Muscle of back (tissue), 13 donors: ENCODE measurements around the gene TAX1BP1. TPM values are rescaled to one million over a fixed set of nuclear protein-coding genes. Genes with fewer than 3 reads are reported as not detected.

Experiments
- DNase-seq, 3 donors: peaks; one replicate each; pipeline versions ENCODE4 v3.0.0 to v3.0.0-alpha.2; 2013
- long read RNA-seq, 9 donors: transcript quantifications; one replicate each; lab custom pipeline, GENCODE V29; 2026
- polyA plus RNA-seq, 10 donors: library from polyadenylated mRNA; unstranded; fragments of 120-200 nt; gene quantifications; one replicate each; pipeline ENCODE4 v1.2.1, GENCODE V29; 2013; ENCODE audit not compliant: insufficient read length in 10 of 10

The TAX1BP1 gene
- polyA plus RNA-seq, result 10 to 100 TPM; 50.3 to 68.8 (median 58.4) TPM
- long read RNA-seq, donor 1, transcript TAX1BP1-201 (17 exons, 2,478 nt), result major isoform, 7 of 15 reads
- long read RNA-seq, donor 1, partial matches to known transcripts, result 0 of 15 reads
- long read RNA-seq, donor 1, other reads (novel, unspliced or antisense), result 7 of 15 reads
- long read RNA-seq, donor 2, partial matches to known transcripts, result 28 of 33 reads
- long read RNA-seq, donor 2, other reads (novel, unspliced or antisense), result 0 of 33 reads
- long read RNA-seq, donor 3, result 0 reads
- long read RNA-seq, donor 4, transcript TAX1BP1-201 (17 exons, 2,478 nt), result major isoform, 8 of 38 reads
- long read RNA-seq, donor 4, partial matches to known transcripts, result 26 of 38 reads
- long read RNA-seq, donor 4, other reads (novel, unspliced or antisense), result 0 of 38 reads
- long read RNA-seq, donor 5, partial matches to known transcripts, result 30 of 53 reads
- long read RNA-seq, donor 5, other reads (novel, unspliced or antisense), result 19 of 53 reads
- long read RNA-seq, donor 6, transcript TAX1BP1-201 (17 exons, 2,478 nt), result major isoform, 7 of 68 reads
- long read RNA-seq, donor 6, partial matches to known transcripts, result 47 of 68 reads
- long read RNA-seq, donor 6, other reads (novel, unspliced or antisense), result 14 of 68 reads
- long read RNA-seq, donor 7, transcript TAX1BP1-201 (17 exons, 2,478 nt), result major isoform, 5 of 19 reads
- long read RNA-seq, donor 7, partial matches to known transcripts, result 13 of 19 reads
- long read RNA-seq, donor 7, other reads (novel, unspliced or antisense), result 0 of 19 reads
- long read RNA-seq, donor 8, partial matches to known transcripts, result 0 of 2 reads
- long read RNA-seq, donor 8, other reads (novel, unspliced or antisense), result 0 of 2 reads
- long read RNA-seq, donor 9, partial matches to known transcripts, result 0 of 2 reads
- long read RNA-seq, donor 9, other reads (novel, unspliced or antisense), result 0 of 2 reads

DNA sequence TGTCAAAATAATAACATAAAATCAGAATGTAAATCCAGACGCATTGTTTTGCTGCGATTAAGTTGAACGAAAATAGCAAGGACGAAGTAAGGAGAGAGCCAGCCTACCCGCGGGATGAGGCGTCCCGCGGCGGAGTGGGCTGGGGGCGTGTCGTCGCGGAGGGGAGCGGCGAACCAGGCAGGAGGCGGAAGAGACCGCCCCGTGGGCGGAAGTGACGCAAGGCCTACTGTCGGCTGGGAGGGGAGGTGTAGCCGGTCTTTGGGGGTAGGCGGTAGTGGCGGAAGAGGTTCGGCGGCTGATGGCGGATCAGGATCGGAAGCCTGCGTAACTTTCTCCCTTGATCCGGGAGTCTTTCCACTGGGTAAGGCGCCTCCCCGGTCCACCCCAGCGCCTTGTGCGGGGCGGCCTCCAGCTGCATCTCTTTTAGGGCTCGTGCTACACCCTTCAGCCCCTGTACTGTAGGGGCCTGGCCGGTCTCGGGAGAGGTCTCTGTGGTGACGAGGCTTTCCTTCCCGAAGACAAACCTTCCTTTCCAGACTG lies at the start of gene TAX1BP1:
Gene TAX1BP1, plus strand, starts transcription at position 254 of the 540 bp plus-strand sequence. CDS start 8,363 bp downstream, outside the sequence.
- DNase-seq, result peak; percentile 94 to 98 (median 97)

- no peak for DNase-seq
These were observed 49.3 kb upstream of the TAX1BP1 start for GRCh38 chr7:27690649-27691048.

- DNase-seq, result peak in 1 of 3 donors; percentile 41
These were observed 46.2 kb upstream of the TAX1BP1 start for GRCh38 chr7:27693794-27694193.

DNA sequence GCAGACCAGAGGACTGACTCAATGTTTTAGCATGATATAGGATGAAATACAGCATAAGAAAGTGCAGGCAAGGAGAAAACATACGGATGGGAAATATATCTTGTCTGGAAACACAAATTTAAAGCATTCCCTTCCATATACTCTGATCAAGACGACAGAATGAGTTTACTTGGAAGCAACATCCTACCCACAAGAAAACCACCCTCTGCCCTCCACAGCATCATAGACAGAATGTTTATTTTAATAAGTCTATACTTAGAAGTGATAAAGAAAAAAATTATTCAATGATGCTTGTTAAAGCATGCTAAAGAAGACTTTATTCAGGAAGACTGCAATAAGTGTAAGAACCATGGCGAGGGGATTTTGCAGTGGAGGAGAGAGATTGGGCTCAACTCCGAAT lies 44.9 kb upstream of the TAX1BP1 start:
- DNase-seq, result no peak

DNA sequence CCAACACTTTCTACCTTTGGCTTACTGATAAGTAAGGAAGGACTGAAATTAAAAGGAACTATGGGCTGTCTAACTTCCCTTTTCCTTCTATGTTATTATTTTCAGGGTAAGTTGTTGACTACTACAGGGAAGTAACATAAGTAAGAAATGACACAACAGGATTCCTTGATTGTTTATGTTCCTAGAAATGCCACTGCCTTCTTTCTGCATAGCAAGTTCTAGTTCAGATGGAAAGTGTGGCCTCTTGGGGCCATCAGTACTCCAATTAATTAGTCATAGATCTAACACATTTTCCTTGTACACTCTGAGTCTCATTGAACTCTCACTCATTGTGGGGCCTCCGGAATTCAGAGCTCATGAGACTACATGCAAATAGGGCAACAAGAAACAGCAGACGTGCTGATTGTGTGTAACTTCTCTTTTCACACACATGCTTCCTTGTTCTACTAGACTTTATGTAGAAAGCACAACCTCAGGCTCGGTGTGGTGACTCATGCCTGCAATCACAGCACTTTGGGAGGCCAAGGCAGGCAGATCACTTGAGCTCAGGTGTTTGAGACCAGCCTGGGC lies 42.0 kb upstream of the TAX1BP1 start:
- DNase-seq, result peak in 1 of 3 donors; percentile 30

DNA sequence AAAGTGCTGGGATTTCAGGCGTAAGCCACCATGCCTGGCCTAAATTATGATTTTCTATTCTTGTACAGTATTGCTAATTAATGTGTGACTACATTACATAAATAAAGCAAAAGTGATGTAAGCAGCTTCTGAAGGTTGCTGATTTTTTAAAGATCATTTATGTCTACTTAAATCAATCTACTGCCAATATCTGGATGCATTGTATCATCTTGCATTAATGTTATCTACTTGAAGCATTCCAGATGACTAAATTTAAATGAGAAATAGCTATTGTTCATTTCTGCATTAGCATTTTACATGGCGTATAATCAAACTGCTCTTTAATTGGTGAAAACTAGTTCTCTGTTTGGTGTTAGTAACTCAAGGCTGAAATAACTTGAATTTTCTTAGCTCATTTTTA lies 40.2 kb upstream of the TAX1BP1 start:
- DNase-seq, result no peak

DNA sequence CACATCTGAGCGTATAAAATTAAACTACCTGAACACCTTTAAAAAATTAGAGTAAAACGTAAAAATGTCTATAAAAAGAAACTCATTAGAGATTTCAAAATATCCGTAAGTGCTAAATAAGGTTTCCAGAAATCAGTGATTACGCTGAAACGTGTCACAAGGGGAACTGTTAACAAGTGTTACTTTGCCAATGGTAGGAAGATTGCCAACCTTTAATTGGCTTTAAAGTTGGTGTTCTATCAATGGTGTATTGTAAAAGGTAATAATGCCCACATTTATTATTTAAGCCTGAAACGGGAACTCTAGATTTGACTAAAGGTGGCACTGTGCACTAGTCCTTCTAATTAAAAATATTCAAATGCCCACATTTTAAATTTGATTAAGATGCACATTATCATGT lies 39.5 kb upstream of the TAX1BP1 start:
- no peak for DNase-seq

- DNase-seq, result no peak
These were observed 36.8 kb upstream of the TAX1BP1 start for GRCh38 chr7:27703181-27703580.

DNA sequence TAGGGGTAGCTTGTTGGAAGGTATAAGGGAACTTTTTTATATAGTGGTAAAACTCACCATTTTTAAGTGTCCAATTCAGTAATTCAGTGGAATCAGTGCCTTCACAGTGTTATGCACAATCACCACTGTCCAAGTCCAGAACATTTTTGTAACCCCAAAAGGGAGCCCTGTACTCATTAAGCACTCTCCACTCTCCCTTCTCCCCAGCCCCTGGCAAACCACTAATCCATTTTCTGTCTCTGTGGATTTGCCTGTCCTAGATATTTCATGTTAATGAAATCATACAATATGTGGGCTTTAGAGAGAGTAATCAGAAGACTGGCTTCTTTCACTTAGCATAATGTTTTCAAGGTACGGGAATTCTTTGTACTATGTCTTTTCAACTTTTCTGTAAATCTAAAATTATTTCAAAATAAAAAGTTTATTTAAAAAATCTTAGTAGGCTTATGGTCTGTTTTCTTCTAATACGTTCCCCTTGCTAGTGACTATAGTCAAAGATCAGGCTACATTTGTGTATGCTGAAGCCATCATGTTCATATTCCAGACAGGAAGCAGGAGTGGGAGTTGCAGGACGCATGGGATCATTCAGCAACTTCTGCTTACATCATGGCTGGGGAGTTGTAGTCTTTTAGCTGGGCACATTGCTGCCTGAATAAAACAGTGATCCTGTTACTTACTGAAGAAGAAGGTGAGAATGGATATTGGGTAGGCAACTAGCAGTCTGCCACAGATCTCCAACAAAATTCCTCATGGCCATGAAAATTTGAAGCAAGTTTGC lies 35.4 kb upstream of the TAX1BP1 start:
- peak in 1 of 3 donors; percentile 59 for DNase-seq

- DNase-seq, result no peak
These were observed 34.8 kb upstream of the TAX1BP1 start for GRCh38 chr7:27705200-27705594.

DNA sequence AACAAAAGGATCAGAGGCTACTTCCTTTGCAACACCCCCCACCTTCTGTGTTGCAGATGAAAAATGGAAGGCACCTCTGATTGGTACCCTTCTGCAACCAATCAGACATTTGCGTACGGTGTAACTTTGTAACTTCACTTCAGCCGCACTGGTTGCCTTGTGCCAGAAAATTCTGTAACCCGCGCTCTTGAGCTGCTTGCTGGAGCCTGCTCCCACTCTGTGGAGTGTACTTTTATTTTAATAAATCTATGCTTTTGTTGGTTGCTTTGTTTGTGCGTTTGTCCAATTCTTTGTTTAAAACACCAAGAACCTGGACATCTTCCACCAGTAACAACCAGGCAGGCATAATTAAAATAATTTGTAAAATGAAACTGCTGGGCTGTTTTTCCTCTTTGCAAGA lies 31.5 kb upstream of the TAX1BP1 start:
- no peak for DNase-seq

DNA sequence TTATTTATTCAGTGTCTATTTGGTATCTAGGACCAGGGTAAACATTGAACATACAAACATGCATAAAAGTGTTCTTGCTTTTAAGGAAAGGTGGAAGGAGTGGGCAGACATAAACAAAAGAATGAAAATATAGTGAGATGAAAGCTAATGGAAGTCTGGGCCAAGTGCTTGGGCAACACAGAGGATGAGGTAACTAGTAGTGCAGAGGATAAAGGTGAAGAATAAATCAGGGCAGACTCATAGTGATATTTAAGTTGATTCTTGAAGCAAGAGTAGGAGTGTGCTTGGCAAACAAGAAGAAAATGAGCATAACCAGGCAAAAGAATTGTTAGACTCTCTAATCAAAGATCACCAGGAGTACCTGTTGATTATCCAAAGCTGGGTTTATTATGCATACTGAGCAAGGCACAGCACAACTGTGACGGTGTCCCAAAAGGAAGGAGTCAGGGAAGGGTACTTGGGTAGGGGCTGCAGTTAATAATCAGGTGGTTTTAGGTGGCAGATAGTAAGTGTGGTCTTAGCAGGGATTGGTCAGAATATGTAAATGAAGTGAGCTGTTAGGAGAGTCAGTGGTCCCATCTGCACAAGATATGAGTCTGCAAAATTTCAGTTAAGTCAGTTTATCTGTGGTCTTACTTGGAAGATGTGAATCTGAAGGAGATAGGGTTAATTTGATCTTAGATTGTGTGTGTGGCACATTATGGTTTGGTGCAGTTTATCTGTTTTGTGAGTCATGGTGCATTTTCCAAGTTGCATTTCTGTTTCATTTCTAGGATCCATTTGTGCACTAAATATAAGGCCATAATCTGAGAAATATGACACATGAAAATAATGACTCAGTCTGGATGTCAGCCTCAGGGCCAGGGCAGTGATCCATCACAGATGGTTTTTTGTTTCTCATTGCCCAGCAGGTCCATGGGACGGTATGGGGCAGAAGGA lies 30.6 kb upstream of the TAX1BP1 start:
- DNase-seq, result no peak

DNA sequence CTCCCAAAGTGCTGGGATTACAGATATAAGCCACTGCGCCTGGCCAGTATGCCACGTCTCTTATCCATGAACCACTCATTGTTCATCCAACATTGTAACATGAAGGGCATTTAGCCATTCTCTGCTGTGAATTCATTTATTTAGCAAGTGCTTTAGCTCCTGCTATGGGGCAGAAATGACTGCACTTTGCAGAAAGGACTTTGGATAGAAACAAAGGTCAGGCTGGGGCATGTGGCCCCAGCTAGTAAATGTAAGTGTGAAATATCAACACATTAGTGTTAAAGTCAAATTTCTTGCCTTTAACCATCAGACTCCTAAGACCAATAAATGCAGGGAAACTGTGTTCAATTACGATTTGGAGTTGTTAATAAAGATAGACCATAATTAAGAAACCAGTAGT lies 27.7 kb upstream of the TAX1BP1 start:
- no peak for DNase-seq

DNA sequence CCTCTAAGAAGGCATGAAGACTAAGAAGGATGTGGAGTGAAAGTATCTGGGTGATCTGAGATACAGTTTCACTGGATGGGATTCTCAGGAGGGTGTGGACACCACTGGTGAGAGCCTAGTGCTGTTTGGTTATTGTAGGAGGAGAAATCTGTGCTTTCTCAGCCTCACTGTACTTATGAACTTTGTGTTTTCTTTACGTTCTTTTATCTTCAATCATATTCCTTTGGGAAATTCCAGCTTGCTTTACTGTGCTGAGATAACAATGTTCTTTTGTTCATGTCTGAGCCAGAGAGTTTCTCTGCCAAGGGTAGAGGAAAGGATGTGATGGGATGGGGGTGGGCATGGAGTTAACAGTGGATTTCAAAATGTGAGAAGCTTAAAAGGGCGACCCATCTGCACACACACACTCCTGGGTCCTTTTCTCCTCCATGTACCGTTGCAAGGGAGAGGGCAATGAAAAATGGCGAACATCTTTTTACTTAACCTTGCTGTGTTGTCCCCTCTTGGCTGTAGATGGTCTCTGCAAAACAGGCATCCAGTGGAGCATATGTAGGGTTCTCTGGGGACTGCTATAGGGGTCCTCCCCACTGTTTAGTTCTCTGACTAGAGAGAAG lies 25.0 kb upstream of the TAX1BP1 start:
- peak in 1 of 3 donors; percentile 34 for DNase-seq

DNA sequence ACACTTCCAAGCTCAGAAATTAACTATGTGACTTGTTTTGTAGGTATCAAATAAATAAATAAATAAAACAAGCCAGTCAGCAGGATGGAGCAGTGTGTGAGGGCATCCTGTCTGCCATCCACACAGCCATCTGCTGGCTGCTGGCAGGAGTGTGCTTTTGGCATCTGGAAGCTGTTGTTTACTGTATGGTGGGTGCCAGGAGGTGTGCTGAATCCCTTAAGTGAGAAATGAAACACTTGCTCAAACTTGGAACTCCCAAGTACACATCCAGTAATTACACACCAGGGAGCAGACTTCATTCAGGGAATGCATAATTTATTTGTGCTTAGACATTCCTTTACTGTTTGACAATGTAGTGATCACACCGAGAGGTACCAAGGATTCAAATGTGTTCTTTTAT lies 16.9 kb upstream of the TAX1BP1 start:
- no peak for DNase-seq

- DNase-seq, result no peak
These were observed 12.9 kb upstream of the TAX1BP1 start for GRCh38 chr7:27727058-27727457.

- DNase-seq, result no peak
These were observed 9.8 kb upstream of the TAX1BP1 start for GRCh38 chr7:27730112-27730511.

DNA sequence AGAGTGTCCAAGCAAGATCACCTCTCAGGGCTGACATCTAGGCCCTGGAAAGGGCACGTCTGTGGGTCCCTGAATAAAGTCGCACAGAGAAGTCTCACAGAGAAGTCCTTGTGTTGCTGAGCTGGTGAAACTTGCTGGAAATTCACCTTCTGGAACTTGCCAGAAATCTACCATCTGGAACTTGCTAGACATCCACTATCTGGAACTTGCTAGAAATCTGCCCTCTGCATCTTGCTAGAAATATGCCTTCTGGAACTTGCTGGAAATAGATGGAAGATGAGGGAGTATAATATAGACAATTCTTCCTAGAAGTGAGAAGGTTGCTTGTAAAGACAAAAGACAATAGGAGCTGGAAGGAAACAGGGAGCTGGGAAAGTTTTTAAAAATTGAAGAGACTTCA lies 5.4 kb upstream of the TAX1BP1 start:
- DNase-seq, result no peak

DNA sequence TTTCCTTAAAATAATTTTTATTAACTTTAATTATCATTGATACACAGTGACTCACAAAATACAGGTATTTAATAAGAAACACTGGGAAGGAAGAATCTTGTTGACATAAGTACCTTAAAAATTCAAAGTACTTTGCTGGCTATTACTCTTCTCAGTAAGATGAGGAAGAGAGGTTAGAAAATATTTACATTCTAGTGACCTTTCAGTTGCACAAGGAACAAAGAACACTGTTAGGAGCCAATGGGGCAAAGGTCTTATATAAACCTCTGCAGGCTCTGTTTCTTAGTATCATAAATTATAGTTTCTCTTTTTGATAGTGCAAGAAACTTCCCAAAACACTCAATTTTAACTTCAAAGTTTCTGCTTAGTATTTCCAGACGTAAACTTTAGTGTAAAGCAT lies 4.8 kb upstream of the TAX1BP1 start:
- DNase-seq, result no peak

DNA sequence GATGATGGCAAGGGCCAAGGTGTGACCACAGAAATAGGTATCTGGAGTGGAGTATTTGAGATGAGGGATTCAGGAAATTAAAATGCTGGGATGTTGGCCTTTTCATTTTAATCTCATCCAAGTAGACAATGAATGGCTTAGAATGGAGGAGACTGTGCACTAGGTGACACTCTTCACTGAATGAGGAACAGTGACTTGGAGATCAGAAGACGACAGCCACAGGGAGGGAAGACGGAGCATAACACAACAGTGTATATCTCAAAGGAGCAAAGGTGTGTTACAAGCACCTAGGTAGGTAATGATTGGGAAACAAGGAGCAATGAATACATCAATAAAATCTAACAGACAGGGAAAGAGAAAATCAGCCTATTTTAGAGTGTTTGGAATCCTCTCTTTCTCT lies 4.1 kb upstream of the TAX1BP1 start:
- no peak for DNase-seq
